Stimulated activated CD4-positive, alpha-beta T cell treated with anti-CD3 and anti-CD28 coated beads, Interleukin-4, amount 100 ng/mL, for 24 hours (primary cell): Measurements from ENCODE around the gene ZBED1.
"Not testable (repeated sequence)": the region's sequence is repeated elsewhere in the genome, so short reads cannot be mapped to it uniquely, and the experiment has no call there.

Experiments
- DNase-seq: peaks from one replicate; pipeline ENCODE4 v3.0.0-alpha.2; 2020

ZBED1 gene

DNA sequence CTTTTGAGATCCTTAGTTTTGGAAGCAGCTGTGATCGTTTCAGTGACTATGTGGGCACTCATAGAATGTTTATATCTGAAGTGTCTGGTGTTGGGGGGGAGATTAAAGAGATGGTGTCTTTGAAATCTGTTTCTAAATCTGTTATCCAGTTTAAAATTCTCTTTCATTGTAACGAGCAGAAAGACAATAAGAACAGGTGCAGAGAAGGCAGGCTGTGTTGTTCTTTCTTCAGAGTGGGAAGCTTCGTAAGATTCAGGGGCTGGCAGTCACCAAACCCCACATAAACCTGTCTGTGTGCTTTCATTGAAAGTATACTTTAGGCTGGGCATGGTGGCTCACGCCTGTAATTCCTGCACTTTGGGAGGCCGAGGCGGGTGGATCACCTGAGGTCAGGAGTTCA is 16.3 kb upstream of the ZBED1 start:
- DNase-seq = no peak

DNA sequence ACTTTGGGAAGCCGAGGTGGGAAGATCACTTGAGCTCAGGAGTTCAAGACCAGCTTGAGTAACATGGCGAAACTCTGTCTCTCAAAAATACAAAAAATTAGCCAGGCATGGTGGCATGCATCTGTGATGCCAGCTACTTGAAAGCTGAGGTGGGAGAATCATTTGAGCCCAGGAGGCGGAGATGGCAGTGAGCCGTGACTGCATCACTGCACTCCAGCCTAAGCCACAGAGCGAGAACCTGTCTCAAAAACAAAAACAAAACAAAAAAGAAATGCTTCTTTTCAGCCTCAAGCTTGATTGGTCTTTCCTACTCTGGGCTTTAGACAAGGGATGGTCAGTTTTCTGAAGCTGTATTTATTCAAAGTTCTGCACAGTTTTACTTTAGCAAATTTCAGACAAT is 15.8 kb upstream of the ZBED1 start:
- no peak for DNase-seq

DNA sequence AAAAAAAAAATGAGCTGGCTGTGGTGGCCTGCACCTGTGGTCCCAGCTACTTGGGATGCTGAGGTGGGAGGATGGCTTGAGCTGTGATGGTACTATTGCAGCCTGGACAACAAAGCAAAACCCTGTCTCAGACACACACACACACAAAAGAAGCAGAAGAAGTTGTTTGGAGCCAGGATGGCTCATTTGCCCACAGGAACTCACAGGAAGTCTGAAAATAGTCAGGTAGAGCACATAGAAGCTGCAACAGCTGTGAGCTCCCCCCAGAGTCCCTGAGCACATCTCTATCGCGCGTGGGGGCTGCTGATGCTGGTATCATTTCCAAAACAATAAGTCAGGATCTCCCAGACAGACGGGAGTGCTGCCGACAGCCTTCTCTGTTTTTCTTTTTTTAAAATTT is 13.4 kb upstream of the ZBED1 start:
- no peak for DNase-seq

DNA sequence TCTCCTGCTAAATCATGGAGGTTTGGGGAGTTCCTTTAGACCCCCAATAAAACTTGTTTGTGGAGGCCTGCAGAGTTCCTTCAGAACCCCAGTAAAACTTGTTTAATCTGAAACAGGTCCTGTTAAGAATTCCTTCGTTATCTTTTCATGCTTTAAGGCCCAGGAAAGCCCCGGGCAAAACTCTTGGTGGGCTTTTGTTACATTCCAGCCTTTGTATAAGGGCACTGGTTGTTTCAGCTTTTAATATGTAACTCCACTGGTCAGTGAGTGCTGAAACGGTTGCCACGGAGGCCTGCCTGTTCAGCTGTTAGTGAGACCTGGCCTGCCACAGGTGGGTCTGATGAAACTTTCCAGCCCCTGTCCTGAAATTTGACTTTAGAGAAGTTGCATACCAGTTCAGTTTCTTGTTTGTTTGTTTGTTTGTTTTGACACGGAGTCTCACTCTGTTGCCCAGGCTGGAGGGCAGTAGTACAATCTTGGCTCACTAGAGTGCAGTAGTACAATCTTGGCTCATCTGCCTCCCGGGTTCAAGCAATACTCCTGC is 12.4 kb upstream of the ZBED1 start:
- no peak for DNase-seq

DNA sequence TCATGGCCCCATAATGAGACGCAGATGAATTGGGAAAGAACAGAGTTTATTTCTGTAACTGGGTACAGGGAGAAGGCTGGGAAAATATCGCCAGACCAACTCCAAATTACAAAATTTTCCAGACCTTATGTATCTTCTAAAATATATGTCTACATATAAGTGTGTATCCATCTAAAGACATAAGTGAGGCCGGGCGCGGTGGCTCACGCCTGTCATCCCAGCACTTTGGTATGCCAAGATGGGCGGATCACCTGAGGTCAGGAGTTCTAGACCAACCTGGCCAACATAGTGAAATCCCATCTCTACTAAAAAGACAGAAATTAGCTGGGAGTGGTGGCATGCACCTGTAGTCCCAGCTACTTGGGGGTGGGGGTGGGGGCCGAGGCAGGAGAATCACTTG is 11.7 kb upstream of the ZBED1 start:
- no peak for DNase-seq

DNA sequence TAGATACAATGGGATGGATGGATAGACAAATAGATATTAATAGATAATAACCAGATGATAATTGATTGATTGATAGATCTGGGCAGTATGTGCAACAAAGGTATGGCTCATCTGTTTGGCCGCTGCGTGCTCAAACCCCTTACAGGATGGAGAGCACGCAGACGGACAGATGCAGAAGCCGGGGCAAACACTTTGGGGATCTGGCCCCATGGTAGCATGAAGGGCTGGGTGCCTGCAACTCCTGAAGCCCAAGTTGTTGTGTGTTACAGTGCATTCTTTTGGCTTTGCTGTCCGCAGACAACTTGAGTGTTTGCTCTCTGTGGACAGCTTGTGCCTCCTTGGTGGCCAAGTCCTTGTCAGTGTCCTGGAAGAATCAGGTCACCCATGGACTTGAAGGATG is 10.6 kb upstream of the ZBED1 start:
- no peak for DNase-seq

DNA sequence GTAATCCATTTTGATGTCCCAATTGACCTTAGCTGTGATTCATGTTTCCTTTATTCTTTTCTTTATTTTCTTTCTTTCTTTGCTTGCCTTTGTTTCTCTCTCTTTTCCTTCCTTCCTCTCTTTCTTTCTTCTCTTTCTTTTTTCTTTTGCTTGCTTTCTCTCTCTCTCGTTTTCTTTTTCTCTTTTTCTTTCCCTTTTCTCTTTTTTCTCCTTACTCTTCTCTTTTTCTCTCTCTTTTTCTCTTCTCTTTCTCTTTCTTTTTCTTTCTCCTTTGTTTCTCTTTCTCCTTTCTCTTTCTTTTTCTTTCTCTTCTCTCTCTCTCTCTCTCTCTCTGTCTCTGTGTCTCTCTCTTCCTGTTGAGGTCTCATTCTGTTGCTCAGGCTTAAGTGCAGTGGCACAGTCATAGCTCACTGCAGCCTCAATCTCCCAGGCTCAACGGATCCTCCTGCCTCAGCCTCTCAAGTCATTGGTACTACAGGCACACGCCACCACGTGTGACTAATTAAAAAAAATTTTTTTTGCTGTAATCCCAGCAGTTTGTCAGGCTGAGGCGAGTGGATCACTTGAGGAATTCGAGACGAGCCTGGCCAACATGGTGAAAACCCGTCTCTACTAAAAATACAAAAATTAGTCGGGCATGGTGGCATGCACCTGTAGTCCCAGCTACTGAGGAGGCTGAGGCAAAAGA is 8.0 kb upstream of the ZBED1 start:
- no peak for DNase-seq

DNA sequence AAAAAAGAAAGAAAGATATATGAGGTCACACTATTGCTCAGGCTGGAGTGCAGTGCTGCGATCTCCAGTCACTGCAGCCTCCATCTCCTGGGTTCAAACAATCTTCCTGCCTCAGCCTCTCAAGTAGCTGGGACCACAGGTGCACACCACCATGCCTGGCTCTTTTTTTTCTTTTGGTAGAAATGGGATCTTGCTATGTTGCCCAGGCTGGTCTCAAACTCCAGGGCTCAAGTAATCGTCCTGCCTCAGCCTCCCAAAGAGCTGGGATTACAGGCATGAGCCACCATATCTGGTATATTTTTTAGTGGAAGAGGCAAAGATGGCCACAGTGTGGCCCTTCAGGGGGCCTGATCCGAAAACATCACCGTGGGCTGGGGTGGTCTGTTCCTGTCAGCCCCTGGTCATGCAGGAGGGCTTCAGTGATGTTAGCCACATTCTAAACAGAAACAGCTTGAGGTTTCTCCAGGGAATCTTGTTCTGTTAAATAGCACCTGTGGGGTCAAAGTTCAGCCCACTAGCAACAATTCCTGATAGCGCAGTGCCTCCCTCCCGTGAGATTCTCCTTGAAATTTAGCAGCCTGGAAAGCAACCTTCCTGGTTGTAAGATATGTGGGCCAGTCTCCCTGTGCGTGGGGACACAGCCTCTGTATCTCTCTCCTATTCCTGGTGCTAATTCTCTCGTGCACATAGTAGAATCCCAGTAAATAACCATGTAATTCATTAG is 7.3 kb upstream of the ZBED1 start:
- DNase-seq = no peak

DNA sequence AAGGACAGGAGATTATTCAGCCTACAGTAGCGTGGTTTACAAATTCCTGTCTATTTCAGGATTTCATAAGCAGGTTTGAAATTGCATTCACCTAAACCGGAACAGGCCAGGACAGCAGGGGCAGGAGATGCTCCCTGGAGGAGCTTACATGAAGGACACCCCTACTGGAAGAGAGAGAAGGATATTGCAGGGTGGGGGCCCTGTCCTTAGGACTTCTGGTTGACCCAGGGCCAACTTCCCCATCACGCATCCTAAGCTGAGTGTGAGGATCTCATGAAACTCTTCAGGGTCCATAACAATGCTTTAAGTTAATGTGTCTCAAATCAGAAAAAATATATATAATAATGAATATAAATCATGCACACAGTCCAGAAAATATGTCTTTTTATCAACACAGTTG is 6.4 kb upstream of the ZBED1 start:
- no peak for DNase-seq

DNA sequence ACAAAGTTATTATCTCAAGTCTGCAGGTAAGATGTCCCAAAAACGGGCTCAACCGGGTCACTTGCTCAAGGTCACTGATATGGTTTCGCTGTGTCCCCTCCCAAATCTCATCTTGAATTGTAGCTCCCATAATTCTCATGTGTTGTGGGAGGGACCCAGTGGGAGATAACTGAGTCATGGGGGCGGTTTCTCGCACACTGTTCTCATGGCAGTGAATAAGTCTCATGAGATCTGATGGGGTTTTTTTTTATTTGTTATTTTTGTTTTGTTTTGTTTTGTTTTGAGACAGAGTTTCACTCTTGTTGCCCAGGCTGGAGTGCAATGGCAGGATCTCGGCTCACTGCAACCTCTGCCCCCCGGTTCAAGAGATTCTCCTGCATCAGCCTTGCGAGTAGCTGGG is 4.6 kb upstream of the ZBED1 start:
- not testable (repeated sequence) for DNase-seq

DNA sequence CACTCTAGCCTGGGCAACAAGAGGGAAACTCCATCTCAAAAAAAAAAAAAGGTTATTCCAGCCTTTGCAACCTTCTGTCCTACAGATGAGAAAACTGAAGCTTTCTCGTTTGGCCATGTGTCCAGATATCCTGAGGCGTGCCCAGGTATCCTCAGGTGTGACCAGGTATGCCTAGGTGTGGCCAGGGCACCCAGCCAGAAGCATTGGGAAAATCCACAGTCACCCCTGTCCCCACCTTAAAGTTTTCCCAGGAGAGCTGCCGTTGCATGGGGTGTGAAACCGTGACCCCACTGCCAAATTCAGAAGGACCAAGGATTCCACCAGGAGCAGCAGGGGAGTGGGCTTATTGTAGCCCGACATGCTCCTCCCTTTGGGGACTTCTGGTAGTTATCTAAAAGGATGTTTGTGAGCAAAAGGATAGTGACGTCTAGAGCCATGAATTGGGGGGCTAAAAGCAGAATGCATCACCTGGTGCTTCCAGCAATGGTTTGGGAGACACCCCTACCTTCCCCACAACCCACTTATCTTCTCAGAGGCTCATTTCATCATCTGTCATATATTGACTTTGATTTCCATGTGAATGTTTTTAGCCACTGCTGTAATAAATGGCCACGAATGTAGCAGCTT is 4.0 kb upstream of the ZBED1 start:
- no peak for DNase-seq

DNA sequence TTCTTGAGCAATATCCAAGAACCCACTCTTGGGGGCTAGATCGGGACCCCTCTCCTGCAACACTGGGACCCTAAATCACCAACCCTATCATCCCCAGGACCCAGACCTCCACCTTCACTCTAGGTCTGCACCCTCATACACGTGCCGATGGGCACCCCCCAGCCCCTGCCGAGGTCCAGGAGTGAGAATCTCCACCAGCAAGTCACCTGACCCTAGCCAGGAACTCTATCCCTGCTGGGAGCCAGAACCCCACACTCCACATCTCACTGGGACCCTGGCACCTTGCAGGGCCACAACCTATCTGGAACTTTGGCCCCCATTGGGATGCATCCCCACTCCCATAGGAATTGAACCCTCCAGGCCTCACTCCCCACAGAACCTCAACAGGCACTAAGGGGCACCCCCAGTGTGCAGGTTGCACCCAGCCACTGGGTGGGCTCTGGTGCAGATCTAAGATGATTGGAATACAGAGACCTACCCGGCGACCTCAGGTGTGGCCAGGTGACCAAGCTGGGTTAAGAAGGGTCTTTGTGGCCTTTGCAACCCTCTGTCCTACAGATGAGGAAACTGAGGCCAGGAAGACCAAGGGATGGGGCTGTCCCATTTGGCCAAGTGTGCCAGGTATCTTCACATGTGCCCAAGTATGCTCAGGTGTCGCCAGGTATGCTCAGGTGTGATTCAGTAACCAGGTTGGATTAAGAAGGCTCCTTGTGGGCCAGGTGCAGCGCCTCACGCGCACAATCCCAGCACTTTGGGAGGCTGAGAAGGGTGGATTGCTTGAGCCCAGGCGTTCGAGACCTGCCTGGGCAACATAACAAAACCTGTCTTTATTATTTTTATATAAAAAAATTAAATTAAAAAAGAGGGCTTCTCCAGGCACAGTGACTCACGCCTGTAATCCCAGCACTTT is 3.1 kb upstream of the ZBED1 start:
- DNase-seq = no peak

DNA sequence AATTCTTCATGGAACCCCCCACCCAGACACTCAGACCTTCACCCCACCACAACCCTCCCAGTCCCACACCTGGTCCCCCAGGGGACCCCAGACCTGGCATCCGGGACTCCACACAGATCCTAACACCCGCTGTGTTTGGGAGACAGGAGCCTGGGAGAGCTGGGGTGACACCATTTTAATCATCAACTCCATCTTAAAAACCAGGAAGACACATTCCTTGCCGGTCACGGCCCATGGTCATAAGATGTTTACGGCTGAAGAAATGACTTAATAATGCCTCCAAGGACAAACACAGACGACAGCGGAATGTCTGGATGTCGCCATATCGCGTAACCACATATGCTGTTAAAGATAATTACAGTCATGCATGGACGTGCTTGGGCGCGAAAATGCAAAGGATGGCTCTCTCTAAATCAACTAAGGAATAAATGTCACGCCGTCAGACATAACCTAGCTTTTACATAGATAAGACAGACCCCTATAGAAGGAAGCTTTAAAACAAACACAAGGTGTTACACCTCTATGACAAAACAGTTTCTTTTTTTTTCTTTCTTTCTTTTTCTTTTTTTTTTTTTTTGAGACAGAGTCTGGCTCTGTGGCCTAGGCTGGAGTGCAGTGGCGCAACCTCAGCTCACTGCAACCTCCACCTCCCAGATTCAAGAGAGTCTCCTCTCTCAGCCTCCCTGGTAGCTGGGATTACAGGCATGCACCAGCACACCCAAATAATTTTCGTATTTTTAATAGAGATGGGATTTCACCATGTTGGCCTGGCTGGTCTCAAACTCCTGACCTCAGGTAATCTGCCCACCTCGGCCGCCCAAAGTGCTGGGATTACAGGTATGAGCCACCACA is 2.1 kb upstream of the ZBED1 start:
- DNase-seq = no peak

DNA sequence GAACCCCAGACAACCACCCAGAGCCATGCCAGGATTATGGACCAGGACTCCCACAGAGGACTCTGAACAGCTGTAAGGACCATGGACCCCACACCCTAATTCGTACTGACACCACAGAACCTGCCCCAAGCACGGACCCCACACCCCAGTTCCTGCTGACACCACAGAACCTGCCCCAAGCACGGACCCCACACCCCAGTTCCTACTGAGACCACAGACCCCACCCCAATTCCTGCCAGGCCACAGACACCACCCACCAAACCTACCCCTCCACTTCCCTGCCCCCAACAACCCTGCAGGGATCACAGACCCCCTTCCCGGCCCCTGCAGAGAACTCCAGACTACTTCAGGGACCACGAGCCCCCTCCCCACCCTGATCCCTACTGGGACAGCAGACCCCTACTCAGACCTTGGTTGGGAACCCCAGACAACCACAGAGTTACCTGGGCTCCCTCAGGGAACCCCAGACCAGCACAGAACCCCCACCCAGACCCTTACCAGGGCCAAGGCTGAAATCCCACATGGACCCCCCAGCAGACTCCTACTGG is 1.4 kb upstream of the ZBED1 start:
- DNase-seq = no peak

DNA sequence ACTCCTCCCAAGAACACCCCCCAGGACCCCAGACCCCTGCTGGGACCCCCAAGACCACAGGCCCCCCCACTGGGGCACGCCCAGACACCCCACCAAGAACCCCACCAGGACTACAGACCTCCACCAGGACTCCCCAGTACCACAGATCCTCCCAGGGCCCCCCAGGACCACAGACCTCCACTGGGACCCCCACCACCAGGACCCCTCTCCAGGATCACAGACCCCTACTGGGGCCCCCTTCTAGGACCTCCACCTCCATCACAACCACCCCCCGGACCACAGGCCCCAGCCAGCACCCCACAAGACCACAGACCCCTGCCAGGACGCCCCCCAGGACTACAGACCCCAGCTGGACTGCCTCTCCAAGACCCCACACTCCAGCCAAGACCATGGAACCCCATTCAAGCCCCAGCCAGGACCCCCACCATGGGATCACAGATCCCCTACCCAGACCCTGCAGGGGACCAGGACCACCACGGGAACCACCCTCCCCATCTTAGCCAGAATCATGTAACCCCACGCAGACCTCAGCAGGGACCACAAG is 855 bp upstream of the ZBED1 start:
- DNase-seq = no peak

DNA sequence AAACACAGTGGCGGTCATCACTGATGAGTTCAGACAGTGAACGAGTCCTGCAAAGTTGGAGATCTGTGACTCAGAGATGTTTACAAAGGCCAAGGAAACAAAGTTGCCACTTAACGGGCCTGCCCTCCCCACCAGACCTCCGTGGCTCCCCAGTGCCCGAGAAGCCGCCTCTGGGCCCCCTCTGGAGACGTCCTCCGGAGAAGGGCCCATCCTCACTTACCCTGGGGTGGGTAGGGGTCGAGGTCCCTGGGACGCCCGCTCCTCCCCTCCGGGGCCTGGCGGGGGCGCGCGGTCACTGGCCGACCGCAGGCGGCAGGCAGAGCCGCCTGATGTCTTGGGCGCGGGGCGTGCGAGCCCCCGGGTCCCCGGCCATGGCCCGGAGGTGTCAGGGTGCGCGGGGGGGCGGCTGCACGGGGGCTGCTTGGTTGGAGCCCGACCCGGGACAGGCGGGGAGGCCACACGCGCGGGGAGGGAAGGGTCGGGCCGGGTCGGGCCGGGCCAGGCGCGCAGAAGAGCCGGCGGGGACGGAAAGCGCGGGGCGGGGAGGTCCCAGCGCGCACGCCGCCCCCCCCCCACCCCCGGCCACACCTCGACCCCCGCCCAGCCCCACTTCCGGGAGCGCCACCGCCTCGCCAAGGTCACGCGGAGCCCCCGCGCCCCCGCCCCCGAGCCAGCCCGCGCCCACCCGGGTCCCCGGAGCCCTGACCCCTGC is 529 bp downstream of the ZBED1 start:
- peak; percentile 27 for DNase-seq

DNA sequence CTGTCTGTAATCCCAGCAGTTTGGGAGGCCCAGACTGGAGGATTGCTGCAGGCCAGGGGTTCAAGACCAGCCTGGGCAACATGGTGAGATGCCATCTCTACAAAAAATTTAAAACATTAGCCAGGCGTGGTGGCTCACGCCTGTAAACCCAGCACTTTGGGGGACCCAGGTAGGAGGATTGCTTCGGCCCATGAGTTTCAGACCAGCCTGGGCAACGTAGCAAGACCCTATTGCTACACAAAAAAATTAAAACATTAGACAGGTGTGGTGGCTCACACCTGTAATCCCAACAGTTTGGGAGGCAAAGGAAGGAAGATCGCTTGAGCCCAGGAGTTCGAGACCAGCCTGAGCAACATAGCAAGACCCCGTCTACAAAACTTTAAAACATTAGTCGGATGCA is 1.3 kb downstream of the ZBED1 start:
- DNase-seq = no peak

DNA sequence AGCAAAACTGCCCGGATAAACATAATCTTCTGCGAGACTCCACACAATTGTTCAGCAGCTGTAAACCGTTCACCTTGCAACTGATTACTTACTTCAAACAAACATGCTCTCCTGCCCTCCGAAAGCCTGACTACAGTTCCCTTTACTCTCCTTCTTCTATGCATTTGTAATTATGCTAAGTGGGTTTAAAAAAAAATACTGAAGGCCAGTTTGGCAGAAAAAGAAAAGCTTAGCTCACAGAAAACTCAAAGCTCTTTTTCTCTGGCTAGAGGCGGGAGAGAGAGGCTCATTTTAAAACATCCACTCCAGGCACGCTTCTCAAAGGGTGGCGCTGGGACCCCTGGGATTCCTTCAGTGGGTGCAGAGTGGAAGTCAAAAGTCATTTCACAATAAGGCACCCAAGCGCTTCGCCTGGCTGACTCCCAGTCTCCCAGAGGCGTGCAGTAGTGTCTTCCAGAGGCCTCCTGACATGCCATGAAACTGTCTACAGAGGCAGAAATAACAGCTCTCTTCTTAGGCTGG is 1.9 kb downstream of the ZBED1 start:
- DNase-seq = no peak

DNA sequence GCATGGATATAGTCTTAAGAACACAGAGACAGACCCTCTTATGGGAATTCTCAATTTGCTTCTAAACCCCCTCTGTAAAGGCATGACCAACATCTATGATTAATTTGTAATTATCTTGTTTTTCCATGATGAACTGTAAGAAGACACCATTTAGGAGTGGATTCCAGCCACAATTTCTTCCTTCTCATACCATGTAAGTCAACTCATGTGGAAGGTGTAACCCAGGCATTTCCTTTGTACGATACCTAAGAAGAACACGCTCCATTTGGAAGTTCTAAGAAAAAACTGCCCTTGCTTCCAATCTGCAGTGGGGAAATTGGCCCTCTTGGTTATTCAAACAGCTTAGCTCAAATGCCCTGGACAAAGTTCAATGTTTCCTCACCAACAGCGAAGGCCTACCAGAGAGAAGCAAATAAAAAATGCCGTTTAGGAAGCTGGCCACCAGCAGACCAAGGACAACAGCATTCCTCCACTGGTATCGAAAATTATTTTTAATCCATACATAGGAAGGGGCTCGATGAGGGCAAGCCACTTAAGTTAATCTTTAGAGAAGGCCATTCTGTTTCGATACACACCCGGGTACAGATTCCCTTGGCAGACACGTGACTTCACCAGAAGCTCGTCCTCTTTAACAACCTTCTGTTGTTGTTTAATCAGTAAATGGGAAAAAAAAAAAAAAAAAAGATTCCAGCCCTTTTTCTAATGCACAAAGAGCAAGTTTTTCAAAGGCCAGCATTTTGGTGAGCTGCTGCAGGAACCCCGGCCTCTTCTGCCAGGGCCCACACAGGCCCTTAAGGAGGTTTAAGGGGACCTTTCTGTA is 2.6 kb downstream of the ZBED1 start:
- no peak for DNase-seq

DNA sequence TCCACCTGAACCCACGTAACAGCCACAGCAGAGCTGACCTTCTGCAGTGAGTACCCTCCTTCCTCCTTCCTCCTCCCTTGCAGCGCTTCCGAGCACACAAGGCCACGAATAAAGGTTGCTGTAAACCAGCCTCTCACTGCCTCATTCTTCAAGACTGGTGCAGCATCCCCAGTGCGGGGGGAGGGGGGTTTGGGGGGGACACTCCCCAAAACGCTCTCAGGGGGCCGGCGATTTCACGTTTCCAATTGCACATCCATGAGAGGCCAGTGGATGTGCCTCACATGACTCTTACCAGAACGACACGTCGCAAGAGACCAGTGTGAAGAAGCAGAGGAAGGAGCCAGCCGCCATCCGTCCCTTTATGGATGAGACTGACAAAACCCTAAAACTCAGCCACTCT is 5.2 kb downstream of the ZBED1 start:
- DNase-seq = no peak
